ENCODE measurements around the gene ARSG. TPM values are rescaled to one million over a fixed set of nuclear protein-coding genes. Genes with fewer than 3 reads are reported as not detected.

ARSG gene
- total and polyA plus RNA-seq, 2 of the 4 experiments (the other 2 are of a cell fraction), result 2.9 to 3.0 TPM

GRCh38 chr17:68315930-68316329 is 24.6 kb downstream of the ARSG start:
- Histone ChIP-seq H3K4me3 (ENCODE audit: insufficient read depth, low read depth, low read length) (no peak overlapping the region), H4K20me1 (ENCODE audit: insufficient read depth, low read length) (no peaks in the 10 kb centered on the region), H2AFZ (replicated peaks; ENCODE audit: low read length, poor library complexity) (no peak overlapping the region), H3K9ac (ENCODE audit: low read depth, low read length) (no peak overlapping the region), H3K9me3 (ENCODE audit: control insufficient read depth, insufficient read depth, low read length) (no peaks in the 10 kb centered on the region), H3K9me1 (ENCODE audit: insufficient read depth, low read length) (0 out of 2 replicates have a peak, but pooled peaks cover 4% of the 10 kb centered on the region), H3K27ac (ENCODE audit: insufficient read depth, low read length) (no peak overlapping the region), H2AK9ac (replicated peaks; ENCODE audit: low read depth, low read length, poor library complexity) (no peak overlapping the region), H3K4me2 (ENCODE audit: low read depth, low read length) (no peak overlapping the region), H3K56ac (ENCODE audit: extremely low read depth, insufficient read depth, low read length) (no peak overlapping the region), H2BK15ac (ENCODE audit: low read depth, low read length) (no peak overlapping the region), H2BK120ac (ENCODE audit: low read depth, low read length) (no peak overlapping the region), H3K23ac (ENCODE audit: low read depth, low read length) (no peak overlapping the region), H3K14ac (replicated peaks; ENCODE audit: low read depth, low read length) (no peak overlapping the region), H4K5ac (ENCODE audit: low read depth, low read length) (no peak overlapping the region), H4K91ac (ENCODE audit: insufficient read depth, low read depth, low read length) (no peak overlapping the region), H3K36me3 (ENCODE audit: control insufficient read depth, insufficient read depth, low read length) (no peaks in the 10 kb centered on the region), H3K79me1 (ENCODE audit: low read depth in 1 of 2, low read length in 2 of 2) (no peaks in the 10 kb centered on the region), H2BK20ac (ENCODE audit: low read depth, low read length) (no peak overlapping the region), H2AK5ac (ENCODE audit: low read depth, low read length) (no peak overlapping the region), H3K4me1 (ENCODE audit: control insufficient read depth, insufficient read depth, low read length) (no peaks in the 10 kb centered on the region; the same call in 1 of the 2 replicates), H3K18ac (ENCODE audit: low read depth, low read length) (no peak overlapping the region), H2BK5ac (ENCODE audit: low read depth, low read length, poor library complexity, severe bottlenecking) (no peak overlapping the region), H3K4ac (ENCODE audit: low read depth, low read length) (no peak overlapping the region), H4K8ac (ENCODE audit: low read depth in 2 of 2, low read length in 2 of 2) (no peak overlapping the region), H3K27me3 (ENCODE audit: control insufficient read depth, insufficient read depth, low read length) (no peaks in the 10 kb centered on the region)
- 93% methylated on average over 4 of the region's 4 CpGs; no CpG with 5 or more reads in 1 of the 2 experiments for WGBS, 2 experiments (ENCODE audit: extremely low coverage in 2 of 2, insufficient read length in 1 of 2)
- ChIA-PET POLR2A (ENCODE audit: unreplicated experiment) (no interaction called here), CTCF (no interaction called here)
- dilution Hi-C loops (cut with HindIII; ENCODE audit: low sequenced_read_pairs, unreplicated experiment) (no loop called here), in situ Hi-C loops (cut with MboI; ENCODE audit: low sequenced_read_pairs) (no loop called here), intact Hi-C loops (cut with micrococcal nuclease) (no loop called here)
- no TSS peak for BruUV-seq (replicated peaks)
- DNase-seq (no peak), ATAC-seq (ENCODE audit: low read depth) (no peak)
- TF ChIP-seq RFX5 (IDR thresholded peaks at IDR 0.05; ENCODE audit: low read depth, low read length), result no peak
- no peak for TF ChIP-seq CTCF (conservative IDR thresholded peaks at IDR 0.05; ENCODE audit: low read depth, low read length)
- no peak for TF ChIP-seq ELK1 (IDR thresholded peaks at IDR 0.05; ENCODE audit: borderline replicate concordance, low read depth, low read length)
- TF ChIP-seq RCOR1 (IDR thresholded peaks at IDR 0.05; ENCODE audit: insufficient replicate concordance, low read length), result no peak
- TF ChIP-seq MXI1 (IDR thresholded peaks at IDR 0.05; ENCODE audit: borderline replicate concordance, low read depth, low read length), result no peak
- TF ChIP-seq CHD1 (IDR thresholded peaks at IDR 0.05; ENCODE audit: low read depth, low read length), result no peak
- TF ChIP-seq RAD21 (IDR thresholded peaks at IDR 0.05; ENCODE audit: low read length), result no peak
- no peak for TF ChIP-seq FOS (IDR thresholded peaks at IDR 0.05; ENCODE audit: low read depth, low read length)
- TF ChIP-seq MAFK (IDR thresholded peaks at IDR 0.05; ENCODE audit: low read depth, low read length), result no peak
- no peak for TF ChIP-seq POLR2A (IDR thresholded peaks at IDR 0.05; ENCODE audit: low read depth, low read length)
- no peak for TF ChIP-seq CEBPB (IDR thresholded peaks at IDR 0.05; ENCODE audit: low read depth, low read length)
- no peak for TF ChIP-seq MAZ (IDR thresholded peaks at IDR 0.05; ENCODE audit: borderline replicate concordance, low read depth, low read length)
- no peak for TF ChIP-seq SMC3 (IDR thresholded peaks at IDR 0.05; ENCODE audit: low read depth, low read length)
- no peak for TF ChIP-seq BHLHE40 (IDR thresholded peaks at IDR 0.05; ENCODE audit: low read depth, low read length)
- no peak for TF ChIP-seq NFE2L2 (IDR thresholded peaks at IDR 0.05; ENCODE audit: low read depth, low read length)
- TF ChIP-seq USF2 (IDR thresholded peaks at IDR 0.05; ENCODE audit: low read depth, low read length), result no peak

All from IMR-90 (cell line).